GM21529 (cell line): ENCODE data around the gene PSORS1C2.

Source experiments
- ATAC-seq: cut with Tn5 transposase; IDR thresholded peaks from one replicate; pipeline ENCODE4 v1.9.1; 2021; ENCODE audit not compliant: unreplicated experiment

Gene PSORS1C2

GRCh38 chr6:31114970-31115849 lies 23.7 kb downstream of the PSORS1C2 start:
- no peak for ATAC-seq

- no peak for ATAC-seq
These were observed 24.4 kb downstream of the PSORS1C2 start, which contains the start of gene PSORS1C1 for GRCh38 chr6:31114541-31114878. PSORS1C1 (plus strand) TSS chr6:31114800; CDS start chr6:31129633, 14,833 bp downstream.

- no peak for ATAC-seq
These were observed 24.9 kb downstream of the PSORS1C2 start for GRCh38 chr6:31113861-31114540.

GRCh38 chr6:31112478-31112877 lies 26.4 kb downstream of the PSORS1C2 start, which contains the start of gene C6orf15:
C6orf15 (minus strand) TSS chr6:31112575; CDS start chr6:31112555, 20 bp downstream.
- no peak for ATAC-seq

- no peak for ATAC-seq
These were observed 27.2 kb downstream of the PSORS1C2 start for GRCh38 chr6:31111712-31112111.

- ATAC-seq: no peak
These were observed 27.9 kb downstream of the PSORS1C2 start for GRCh38 chr6:31110825-31111582.

GRCh38 chr6:31107052-31107451 lies 31.8 kb downstream of the PSORS1C2 start:
- no peak for ATAC-seq

- no peak for ATAC-seq
These were observed 35.7 kb downstream of the PSORS1C2 start for GRCh38 chr6:31103136-31103535.

- no peak for ATAC-seq
These were observed 40.4 kb downstream of the PSORS1C2 start for GRCh38 chr6:31098449-31098938.

- ATAC-seq: no peak
These were observed 42.2 kb downstream of the PSORS1C2 start for GRCh38 chr6:31096656-31097055.

- no peak for ATAC-seq
These were observed 42.7 kb downstream of the PSORS1C2 start for GRCh38 chr6:31096215-31096614.

- ATAC-seq: no peak
These were observed 44.4 kb downstream of the PSORS1C2 start for GRCh38 chr6:31094389-31094881.

GRCh38 chr6:31092769-31093505 lies 45.9 kb downstream of the PSORS1C2 start:
- no peak for ATAC-seq

GRCh38 chr6:31092238-31092637 lies 46.6 kb downstream of the PSORS1C2 start:
- no peak for ATAC-seq

- ATAC-seq: no peak
These were observed 47.2 kb downstream of the PSORS1C2 start for GRCh38 chr6:31091680-31092079.

GRCh38 chr6:31090973-31091364 lies 47.9 kb downstream of the PSORS1C2 start:
- no peak for ATAC-seq

- no peak for ATAC-seq
These were observed 48.4 kb downstream of the PSORS1C2 start for GRCh38 chr6:31090275-31090972.
